HG03280 (cell line): ENCODE data around the gene ANKRD11.
"Not testable (repeated sequence)": the region's sequence is repeated elsewhere in the genome, so short reads cannot be mapped to it uniquely, and the experiment has no call there.

Experiments
- ATAC-seq: cut with Tn5 transposase; IDR thresholded peaks from one replicate; pipeline ENCODE4 v1.9.1; 2021; ENCODE audit warnings: mild to moderate bottlenecking, moderate library complexity; ENCODE audit not compliant: unreplicated experiment

The ANKRD11 gene

GRCh38 chr16:89433363-89433984 is 56.9 kb downstream of the ANKRD11 start:
- ATAC-seq = not testable (repeated sequence)

GRCh38 chr16:89431630-89432029 is 58.7 kb downstream of the ANKRD11 start:
- ATAC-seq = no peak

DNA sequence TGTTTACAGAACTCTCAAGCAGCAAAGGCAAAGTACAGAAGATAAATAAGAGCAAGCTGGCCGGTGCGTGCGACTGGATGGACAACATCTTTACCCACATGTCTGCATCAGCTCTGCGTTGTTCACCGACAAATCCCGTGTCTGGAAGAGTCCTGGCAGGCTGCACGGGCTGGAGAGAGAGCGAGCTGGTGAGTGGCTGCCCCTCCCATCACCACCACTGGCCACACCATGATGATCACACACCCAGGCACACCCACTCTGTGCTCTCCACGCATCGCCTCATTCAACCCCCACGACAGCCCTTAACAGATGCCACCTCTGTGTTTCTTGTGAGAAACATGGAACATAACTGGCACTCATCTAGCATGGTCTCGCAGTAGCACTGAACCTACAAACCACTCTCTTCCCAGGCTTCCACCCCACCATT is 59.2 kb downstream of the ANKRD11 start:
- ATAC-seq = no peak

DNA sequence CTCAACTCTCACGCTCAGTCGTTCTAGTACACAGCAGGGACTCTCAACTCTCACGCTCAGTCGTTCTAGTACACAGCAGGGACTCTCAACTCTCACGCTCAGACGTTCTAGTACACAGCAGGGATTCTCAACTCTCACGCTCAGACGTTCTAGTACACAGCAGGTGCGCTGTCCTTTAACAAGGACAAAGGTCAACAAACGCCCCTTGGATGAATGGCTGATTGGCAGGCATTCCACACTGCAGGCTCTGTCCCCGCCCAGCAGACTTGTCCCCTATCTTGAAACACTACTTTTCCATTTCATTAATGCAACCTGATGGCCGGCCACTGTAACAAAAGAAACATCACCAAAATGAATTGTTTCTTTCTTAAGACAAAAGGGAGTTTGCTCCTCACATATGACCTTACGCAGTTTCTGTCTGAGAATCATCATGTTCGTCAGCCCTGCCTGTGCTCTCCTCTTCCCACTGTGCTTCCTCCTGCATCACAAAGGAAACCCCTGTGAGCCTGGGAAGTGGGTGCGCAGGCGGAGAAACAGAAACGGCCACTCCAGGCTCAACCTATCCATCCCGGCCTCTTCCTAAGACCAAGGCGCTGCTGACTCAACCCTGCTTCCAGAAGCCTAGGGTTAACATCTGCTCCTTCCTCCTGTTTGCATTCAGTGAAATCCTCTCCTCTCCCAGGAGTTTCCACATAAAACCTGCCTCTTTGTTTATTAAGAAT is 59.8 kb downstream of the ANKRD11 start:
- no peak for ATAC-seq

GRCh38 chr16:89428605-89429004 is 61.8 kb downstream of the ANKRD11 start:
- ATAC-seq = not testable (repeated sequence)

- no peak for ATAC-seq
Observed at GRCh38 chr16:89426736-89427530, 63.4 kb downstream of the ANKRD11 start.

DNA sequence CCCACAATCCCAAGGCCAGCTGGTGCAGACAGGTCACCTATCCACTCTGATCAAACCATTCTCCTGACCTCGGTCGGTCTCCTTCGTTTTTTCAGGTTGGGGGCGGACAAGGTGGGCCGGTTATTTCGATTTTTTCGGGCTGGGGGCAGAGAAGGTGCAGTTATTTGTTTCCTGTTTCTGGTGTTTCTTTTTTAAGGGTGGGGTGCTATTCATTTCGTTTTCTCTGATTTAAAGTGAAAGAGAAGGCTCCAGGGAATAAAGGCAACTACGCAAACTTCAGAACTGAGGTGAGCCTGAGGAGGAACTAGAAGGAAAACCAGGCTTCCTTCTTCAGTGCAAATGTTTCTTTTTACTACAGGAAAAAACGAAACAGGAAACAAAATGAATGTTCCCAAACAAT is 64.8 kb downstream of the ANKRD11 start:
- ATAC-seq = no peak

DNA sequence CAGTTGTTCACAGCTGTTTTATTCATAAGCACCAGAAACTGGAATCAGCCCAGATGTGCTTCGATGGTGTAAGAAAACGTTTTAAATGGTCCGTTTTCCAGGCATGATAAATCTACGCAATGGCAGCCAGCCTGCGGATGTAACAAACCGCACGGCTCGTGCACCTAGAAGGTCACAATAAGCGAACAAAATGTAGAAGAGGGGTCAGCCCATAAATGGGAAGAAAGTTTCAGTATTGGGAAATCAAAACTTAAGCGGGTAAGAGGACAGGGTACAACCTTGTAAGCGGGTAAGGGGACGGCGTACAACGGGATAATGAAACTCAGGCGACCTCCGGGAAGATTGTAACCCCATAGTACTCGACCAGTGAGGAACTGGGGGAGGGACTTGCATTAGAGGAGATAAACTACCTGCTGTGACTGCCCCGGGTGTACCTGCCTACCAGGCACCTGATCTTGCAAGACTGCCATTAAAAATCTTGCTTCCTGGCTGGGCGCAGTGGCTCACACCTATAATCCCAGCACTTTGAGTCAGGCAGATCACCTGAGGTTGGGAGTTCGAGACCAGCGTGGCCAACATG is 66.6 kb downstream of the ANKRD11 start:
- no peak for ATAC-seq

DNA sequence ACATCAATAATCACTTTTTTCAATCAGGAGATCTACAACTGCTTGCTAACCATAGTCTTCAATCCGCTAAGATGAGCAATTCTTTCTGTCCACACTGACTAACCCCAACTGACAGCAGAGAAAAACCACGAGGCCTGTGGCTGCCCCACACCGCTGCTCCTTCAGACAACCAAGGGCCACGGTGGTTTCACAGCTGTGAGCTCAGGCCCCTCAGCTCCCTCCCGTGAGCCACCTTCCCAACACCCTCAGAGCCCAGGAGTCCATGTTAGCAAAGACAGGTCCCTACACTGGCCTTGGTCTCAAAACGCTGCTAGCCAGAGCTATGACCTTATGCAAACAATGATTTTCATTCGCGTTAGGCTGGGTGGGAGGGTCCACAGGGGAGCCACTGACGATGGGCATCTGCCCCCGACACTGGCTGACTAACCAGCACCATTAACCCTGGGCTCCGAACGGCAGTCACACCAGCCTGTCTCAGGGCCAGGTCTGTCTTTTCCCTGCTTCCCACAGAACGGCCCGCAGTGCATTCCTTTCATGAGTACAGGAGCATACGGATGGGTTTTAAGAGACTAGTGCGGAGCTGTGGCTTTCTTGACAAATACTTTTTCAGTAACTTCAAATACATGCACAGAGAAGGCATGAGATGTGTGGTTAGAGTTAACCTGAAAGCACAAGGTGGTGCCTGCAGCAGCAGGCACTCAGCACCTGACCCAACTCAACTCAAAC is 67.3 kb downstream of the ANKRD11 start:
- ATAC-seq = peak; percentile 62

GRCh38 chr16:89422527-89422904 is 67.8 kb downstream of the ANKRD11 start:
- ATAC-seq = peak; percentile 62

GRCh38 chr16:89421300-89421699 is 69.1 kb downstream of the ANKRD11 start:
- ATAC-seq = not testable (repeated sequence)

DNA sequence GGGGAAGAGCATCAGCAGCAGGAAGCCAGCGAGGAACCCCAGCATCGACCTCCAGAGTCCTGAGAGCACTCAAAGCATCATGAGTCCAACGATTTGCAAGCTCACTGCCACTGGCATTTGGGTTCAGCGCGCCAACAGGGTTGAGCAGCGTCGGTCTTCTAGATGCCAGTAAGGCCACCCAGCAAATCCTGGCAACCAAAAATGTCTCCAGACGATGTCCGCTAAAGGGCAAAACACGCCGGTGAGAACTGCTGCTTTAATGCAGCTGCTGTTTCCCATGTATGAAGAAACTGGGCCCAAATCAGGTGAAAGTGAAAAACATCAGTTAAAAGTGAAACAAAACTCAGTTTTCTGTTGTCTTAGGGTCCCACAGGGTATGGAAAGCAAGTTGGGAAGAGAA is 70.2 kb downstream of the ANKRD11 start:
- ATAC-seq = no peak

DNA sequence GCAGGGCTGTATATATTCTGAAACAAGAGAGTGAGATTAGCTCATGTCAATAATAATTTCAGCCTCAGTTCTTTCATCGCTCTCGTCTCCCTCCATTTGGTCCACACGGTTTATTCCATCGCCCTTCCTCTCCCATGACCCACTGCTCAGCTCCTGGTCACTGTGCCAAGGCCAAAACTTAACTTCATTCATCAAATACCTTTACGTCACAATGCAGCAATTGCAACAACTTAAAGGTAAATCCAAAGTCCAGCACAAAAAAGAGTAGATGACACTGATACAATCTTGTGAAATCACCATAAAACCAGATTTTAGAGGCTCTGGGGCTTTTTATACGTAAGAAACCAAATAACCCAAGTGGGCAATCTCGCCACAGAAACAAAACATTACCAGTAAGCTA is 72.0 kb downstream of the ANKRD11 start:
- no peak for ATAC-seq

GRCh38 chr16:89417352-89417751 is 73.0 kb downstream of the ANKRD11 start:
- ATAC-seq = no peak

- ATAC-seq = no peak
Observed at GRCh38 chr16:89413811-89414585, 76.4 kb downstream of the ANKRD11 start.

DNA sequence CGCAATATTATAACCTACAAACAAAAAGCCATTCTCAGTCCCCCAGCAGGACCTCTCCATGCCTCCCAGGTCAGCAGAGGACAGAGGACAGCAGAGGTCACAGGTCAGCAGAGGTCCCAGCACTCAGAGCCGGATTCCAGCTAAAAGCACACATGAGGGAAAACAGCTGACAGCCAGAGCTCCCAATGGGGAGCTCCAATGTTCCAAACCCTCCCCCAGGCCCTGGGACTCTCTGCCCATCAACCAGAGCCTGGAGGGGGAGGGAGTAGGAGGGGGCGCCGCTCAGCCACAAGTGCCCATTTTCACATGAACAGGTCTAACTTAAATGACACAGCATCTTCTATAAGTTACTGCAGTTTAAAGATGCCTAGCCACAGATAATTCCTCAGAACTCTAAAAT is 77.5 kb downstream of the ANKRD11 start:
- ATAC-seq = no peak

- no peak for ATAC-seq
Observed at GRCh38 chr16:89411335-89411850, 79.0 kb downstream of the ANKRD11 start.

DNA sequence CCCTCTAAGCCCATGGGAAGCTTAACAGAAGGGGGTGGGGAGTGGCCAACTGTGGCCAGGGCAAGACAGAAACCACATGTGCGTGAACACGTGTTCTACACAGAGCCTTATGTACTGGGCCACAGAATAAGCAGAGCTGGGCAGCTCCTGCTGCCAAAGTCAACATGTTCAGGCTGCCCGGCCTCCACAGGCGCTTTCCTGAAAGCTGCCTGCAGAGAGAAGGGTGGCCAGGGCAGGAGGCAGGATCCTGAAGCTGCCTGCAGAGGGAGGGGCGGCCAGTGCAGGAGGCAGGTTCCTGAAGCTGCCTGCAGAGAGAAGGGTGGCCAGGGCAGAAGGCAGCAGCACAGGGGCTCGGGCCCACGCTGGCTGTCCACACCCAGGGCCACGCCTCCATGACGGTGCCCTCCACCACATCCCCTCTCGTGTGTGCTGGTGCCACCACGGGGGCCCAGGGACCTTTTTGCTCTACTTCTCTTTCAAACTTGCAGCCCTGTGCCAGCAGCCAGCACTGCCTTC is 79.5 kb downstream of the ANKRD11 start:
- no peak for ATAC-seq

DNA sequence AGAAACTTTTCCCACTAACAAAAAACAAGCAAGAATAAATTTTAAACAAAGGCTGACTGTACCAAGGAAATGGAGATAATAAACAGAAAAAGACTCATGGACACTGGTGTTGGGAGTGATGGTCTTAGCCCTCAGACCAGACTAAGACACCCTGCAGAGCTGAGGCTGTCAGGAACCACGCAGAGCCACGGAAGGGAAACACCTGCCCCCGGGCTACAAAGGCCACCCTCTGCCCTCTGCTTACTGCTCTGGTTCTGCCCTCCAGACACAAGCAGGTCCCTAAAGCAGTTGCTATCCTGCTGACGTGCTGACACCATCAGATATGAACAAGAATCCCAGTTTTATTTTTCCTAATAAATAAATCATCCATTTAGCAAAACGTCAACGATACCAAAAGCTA is 80.0 kb downstream of the ANKRD11 start:
- no peak for ATAC-seq
